GM03348 (cell line): ENCODE results near the gene LEMD2.
A peak's percentile ranks its signal among the peaks of the same experiment; 100 is the strongest.
"Not testable (repeated sequence)": the region's sequence is repeated elsewhere in the genome, so short reads cannot be mapped to it uniquely, and the experiment has no call there.

Experiments used
- DNase-seq: peaks from one replicate; pipeline ENCODE4 v3.0.0; 2012; ENCODE audit warnings: low spot score

LEMD2 gene

DNA sequence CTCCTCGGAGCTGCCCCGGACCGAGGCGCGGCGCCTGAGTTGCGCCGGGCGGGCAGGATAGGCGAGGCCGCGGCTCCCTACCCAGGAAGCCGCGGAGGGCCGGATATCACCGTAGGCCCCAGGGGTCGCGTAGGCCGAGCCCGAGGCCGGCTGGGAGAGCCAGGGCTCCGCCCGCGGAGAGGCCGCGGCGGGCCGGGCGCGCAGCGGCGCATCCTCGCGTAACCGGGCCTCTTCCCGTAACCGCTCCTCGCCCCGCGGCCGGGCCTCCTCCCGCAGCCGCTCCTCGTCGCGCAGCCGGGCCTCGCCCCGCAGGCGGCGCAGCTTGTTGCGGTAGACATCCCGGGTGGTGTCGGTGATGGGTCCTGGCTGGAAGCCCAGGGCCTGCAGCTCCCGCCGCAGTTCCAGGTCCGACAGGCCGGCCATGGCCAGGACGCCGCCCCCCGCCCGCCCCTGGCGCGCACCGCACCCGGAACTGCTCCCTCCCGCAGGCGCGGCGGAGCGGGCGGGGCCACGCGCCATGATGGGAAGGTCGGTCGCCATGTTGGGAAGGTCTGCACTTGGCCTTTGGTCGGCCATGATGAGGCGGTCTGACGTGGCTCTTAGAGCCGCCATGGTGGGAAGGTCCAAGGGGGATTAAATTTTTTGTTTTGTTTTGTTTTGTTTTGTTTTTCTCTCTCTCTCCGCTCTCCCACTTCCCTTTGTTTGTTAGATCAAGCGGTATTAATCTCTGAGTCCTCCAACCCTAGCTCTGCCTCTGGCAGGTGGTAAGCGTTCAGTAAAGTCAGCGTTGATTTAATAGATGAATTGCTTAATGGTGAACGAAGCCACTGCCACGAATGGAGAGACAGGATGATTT lies at the start of gene LEMD2:
LEMD2 (minus strand) TSS at position 437 of the 856 bp plus-strand sequence; CDS start at position 423, 14 bp downstream.
- DNase-seq, result peak; percentile 98

DNA sequence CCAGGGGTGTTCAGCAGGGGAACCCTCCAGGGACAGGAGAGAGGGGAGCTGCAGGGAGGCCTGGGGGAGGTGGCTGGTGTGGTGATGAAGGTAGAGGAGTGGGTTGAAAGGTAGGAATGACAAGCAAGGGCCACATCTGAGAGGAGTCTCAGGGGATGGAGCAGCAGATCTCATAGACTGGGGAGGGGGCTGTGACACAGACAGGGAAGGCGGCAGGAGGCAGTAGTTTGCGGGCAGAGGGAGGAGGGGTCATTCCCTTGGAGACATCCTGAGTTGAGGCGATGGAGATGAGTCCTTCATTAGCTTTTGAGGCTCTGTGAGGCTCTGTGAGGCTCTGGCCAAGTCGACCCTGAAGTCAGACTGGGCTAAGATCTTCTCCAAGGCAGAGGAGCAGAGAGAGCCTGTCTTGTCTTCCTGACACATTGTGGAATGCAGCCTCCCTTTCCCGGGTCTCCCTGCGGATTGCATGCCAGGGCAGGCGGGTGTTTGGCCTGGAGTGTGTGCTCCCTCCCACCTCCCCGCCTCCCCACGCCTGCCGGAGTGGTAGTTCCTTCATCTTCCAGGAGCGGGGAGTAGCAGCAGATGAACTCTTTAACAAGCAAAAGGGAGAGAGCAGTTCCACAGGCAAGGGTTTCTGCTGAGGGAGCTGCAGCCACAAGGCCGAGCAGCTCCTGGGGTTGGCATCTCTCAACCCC lies 49.2 kb upstream of the LEMD2 start:
- peak; percentile 85 for DNase-seq

DNA sequence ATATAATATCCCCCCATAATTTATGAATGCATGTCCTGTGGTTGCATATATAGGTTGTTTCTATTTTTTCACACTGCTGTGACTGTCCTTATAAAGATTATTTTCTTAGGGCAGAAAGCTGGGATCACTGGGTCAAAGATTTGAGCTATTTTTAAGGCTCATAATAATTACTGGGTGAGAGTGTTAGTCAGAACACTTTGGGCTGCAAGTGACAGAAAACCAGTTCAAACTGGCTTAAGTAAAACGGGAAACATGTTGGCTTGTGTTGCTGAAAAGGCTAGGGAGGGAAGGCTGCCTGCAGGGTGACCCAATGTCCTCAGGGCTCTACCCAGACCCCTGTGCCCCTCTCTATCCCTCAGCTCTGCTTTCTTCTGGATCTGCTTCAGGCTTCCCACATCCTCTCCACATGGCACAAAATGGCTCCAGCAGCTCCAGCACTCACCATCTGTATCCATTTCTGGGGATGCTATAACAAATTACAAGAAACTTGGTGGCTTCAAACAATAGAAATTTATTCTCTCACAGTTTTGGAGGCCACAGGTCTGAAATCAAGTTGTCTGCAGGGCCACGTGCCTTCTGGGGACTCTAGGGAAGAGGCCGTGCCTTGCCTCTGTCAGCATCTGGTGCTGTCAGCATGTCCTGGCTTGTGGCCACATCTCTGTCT lies 48.0 kb upstream of the LEMD2 start:
- no peak for DNase-seq

DNA sequence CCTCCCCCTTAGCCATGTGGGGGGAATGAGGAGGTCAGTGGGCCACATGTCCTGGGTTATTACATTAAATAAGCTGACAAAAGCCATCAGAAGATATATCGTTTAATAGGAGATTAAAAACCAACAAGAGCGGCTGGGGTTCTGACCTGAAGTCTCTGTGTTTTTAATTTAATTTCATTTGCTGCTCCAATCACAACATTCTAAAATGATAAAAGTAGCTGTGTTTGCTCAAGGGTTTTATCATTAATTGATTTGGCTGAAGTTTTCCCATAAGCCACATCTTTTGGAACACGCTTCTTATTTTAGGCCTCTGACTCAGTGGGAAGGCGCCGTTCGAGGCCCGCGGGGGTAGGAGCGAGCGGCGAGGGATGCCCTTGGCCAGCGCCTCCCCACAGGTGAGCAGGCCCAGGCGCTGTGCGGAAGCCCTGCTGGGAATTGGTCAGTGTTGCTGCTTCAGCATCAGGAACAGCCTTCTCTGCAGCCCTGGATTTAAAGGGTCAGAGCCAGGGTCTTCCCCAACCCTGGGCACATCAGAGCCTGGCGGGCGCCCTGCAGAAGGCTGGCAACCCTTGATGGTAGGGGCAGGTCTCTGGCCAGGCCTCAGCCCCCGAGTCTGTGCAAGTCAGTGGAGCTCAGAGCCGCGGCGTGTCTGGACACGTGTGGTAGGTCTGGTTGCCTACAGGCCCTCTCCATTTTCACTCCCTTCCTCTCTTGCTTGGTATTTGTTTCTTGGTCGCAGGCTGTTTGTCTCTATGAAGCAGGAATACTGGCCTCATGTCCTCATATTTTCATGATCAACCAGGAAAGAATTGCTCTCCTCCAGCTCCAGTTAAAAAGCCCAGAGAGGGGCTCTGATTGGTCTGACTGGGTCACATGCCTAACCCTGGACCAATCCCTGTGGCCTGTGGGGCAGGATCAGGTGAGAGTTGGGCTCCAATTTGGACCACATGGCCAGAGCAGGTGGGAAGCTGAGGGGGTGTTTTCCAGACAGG lies 45.8 kb upstream of the LEMD2 start:
- no peak for DNase-seq

DNA sequence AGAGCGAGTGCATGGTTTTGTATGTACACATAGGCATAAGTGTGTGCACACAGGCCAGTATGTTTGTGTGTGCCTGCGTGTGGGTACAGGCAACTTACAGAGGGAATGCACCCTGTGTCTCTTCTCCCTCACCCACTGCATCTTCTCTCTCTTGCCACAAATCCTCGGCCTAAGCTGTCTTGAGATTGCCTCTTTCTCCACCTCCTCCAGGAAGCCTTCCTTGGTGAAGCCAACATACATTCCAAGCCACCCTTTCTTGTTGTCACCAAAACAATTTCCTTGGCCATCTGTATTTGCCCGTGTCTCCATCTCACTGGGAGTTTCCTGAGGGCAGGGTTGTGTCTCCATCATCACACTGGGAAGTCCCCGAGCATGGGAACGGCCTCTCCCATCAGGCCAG lies 44.7 kb upstream of the LEMD2 start:
- DNase-seq, result no peak

DNA sequence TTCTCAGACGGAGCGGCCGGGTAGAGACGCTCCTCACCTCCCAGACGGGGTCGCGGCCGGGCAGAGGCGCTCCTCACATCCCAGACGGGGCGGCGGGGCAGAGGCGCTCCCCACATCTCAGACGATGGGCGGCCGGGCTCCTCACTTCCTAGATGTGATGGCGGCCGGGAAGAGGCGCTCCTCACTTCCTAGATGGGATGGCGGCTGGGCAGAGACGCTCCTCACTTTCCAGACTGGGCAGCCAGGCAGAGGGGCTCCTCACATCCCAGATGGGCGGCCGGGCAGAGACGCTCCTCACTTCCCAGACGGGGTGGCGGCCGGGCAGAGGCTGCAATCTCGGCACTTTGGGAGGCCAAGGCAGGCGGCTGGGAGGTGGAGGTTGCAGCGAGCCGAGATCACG lies 43.9 kb upstream of the LEMD2 start:
- DNase-seq, result not testable (repeated sequence)

DNA sequence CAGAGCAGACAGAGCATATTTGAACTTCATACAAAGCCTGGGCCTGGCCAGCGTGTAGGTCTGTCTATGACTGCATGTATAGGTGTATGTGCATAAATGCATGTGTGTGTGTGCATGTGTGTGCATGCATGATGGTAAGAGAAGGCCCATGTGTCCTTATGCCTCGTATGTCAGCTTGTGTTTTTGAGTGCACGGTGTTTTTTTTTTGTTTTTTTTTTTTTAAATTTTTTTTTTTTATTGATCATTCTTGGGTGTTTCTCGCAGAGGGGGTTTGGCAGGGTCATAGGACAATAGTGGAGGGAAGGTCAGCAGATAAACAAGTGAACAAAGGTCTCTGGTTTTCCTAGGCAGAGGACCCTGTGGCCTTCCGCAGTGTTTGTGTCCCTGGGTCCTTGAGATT lies 42.8 kb upstream of the LEMD2 start:
- DNase-seq, result not testable (repeated sequence)

DNA sequence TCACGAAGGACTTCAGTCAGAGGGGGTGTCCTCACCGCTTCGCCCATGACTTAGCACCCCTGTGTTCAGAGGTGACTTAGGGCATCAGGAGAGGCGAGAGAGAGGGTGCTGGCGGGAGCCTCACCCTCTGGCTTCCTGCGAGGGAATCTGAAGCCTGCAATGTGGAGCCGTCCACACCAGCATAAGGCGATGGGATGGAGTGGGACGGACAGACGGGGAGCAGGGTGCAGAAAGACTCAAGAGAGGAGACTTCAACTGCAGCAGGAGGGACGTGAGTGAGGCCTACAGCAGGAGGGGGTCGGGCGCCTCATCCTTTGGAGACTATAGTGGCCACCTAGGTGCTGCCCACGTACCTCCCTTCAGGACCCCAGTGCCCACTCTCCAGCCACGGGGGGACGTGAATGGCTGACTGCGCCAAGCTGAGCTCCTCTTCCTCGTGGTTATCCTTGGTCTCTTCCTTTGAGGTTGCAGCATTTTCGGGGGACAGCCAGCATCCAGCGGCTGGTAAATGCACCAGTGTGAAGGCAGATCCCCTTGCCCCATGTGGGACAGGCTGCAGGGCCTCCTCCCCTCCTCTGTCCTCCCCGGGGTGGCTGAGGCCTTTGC lies 41.8 kb upstream of the LEMD2 start:
- no peak for DNase-seq

DNA sequence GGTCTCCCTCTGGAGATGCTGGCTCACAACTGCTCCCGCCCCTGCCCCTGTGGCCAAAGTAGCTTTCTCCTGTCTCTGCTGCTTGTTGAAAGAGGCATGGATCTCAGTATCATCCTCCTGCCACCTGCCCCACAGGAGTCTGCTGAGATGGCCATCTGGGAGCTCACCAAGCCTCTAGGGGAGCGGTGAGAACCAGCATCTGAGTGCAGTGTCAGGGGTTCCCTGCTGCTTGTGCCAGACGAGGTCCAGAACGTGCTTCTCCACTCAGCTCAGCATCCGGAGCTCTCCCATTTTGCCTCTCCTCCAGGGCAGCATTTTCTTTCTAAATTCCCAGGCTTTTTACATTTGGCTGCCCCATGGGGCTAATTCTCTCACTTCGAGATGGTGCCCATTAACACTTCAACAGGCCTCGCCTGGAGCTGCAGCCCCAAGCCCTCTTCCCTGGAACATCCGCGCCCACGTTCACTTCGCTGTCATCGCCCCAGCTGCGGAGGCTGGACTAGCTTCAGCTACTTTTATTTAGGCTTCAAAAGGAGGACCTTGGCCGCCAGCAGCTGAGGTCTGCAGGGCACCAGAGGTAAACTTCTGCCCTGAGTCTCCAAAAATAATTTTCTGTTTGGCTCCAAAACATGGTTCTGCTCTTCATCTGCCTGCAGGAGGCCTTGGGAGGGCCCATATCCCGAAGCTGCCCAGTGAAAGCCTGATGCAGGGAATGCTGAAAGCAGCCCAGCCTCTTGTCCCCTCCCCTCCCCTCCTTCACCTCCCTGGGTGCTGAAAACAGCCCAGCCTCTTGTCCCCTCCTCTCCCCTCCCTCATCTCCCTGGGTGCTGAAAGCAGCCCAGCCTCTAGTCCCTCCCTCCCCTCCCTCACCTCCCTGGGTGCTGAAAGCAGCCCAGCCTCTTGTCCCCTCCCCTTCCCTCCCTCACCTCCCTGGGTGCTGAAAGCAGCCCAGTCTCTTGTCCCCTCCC lies 40.1 kb upstream of the LEMD2 start:
- DNase-seq, result no peak

DNA sequence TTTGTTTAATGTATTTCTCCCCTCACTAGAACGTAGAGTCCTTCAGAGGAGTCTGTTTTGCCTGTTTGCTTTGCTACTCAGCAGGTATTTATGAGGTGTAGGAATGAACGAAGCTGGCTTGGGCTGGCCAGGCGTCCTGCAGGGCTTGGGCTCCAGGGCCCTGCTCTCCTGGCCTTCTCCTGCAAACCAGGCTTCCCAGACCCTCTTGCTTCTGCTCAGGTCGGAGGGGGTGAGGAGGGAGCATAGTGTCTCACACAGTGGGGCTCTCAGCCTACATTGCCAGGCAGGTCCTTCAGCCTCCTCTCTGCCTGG lies 39.5 kb upstream of the LEMD2 start:
- no peak for DNase-seq

DNA sequence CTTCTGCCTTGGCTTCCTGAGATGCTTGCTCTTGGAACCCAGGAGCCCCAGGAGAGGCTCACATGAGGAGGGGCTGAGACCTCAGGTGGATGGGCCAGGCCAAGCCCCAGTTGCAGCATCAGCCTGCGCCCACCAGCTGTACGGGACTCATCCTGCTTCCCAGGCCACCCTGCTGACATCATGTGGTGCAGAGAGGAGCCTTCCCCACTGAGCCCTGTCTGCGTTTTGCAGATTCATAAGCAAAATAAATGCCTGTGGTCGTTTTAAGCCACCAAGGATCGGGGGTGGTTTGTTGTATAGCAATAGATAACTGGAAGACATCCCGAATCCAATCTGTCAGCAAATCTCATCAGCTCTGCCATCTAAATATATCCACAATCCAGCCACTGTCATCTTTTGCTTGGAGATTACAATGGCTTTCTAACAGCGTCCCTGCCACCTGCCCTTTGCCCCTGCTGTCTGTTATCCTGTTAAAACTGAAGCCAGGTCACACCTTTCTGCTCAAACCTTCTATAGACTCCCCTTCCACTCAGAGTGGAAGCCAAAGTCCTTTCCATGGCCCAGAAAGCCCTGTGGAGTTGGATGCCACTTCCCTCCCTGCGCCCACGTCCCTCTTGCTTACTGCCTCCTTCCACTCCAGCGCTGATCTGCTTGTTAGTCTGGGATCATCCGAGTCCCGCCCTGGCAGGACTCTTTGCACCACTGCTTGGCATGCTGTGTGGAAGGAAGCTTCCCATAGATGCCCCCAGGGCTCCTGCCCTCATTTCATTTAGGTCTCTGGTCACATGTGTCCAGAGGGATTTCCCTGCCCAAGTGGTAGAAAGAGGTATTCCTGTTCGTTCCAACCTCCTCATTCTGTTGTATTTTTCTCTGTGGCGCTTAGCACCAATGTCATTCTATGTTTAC lies 38.9 kb upstream of the LEMD2 start:
- DNase-seq, result no peak

DNA sequence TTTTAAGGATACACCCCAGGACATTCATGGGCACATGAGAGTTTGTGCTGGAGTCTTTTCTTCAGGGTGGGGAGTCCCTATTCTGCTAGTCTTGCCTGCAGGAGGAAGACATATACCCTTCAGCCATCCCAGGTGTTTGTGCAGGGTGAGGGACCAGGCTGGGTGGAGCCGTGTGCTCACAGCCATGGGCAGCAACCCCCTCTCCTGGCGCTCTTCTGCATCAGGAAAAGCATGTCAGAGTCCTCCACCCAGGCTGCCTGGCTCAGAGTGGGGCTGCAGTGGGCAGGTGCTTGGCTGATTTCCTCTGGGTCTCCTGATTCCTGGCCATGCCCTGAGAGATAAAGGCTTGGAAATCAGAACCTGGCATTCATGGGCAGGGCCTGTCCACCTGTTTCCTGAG lies 37.6 kb upstream of the LEMD2 start:
- no peak for DNase-seq

DNA sequence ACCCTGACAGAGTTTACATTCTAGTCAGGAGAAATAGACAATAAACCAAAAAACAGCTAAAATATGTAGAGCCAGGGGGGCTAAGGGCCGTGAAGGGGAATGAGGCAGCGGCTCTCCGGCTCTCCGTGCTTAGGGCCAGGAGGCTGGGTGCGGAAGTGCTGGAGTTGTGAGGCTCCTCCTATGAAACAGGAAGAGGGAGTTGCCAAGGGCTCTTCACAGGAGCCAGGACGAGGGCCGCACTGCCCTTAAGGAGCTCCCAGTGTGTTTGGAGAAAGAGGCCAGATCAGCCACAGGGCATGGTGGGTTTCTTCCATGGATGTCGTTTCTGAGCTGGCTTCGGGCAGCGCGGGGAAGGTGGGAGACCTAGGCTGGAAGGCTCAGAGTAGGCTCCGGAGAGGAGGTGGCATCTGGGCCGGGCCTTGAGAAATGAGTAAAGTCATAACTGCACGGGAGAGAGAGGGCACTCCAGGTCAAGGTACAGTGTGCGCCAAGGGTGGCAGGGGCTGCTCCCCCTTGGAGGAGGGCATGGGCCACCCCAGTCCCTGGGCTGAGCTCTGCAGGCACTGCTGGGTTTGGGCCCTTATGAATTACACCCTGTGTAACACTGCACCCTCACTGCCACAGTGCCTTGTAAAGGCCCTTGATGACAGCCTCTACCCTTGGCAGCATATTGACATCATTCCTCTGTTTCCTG lies 35.7 kb upstream of the LEMD2 start:
- DNase-seq, result no peak

DNA sequence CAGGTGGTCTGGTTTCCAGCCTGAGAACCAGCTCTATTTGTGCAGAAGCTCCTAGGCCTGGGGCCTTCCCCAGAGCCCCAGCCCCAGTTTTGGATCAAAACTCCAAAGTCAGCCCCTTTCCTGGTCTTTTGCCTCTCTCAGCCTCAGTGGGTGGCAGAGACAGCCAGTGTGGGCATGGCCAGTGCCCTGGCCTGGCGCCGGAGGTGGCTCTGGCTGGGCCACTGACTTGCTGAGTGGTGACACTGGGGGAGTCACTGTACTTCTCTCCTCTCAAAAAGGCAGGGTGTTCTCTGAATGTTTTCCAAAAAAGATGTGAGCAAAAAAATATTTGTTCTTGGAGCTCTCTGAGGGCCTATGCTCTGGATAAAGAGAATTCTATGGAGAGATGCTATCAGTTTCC lies 34.9 kb upstream of the LEMD2 start:
- no peak for DNase-seq

DNA sequence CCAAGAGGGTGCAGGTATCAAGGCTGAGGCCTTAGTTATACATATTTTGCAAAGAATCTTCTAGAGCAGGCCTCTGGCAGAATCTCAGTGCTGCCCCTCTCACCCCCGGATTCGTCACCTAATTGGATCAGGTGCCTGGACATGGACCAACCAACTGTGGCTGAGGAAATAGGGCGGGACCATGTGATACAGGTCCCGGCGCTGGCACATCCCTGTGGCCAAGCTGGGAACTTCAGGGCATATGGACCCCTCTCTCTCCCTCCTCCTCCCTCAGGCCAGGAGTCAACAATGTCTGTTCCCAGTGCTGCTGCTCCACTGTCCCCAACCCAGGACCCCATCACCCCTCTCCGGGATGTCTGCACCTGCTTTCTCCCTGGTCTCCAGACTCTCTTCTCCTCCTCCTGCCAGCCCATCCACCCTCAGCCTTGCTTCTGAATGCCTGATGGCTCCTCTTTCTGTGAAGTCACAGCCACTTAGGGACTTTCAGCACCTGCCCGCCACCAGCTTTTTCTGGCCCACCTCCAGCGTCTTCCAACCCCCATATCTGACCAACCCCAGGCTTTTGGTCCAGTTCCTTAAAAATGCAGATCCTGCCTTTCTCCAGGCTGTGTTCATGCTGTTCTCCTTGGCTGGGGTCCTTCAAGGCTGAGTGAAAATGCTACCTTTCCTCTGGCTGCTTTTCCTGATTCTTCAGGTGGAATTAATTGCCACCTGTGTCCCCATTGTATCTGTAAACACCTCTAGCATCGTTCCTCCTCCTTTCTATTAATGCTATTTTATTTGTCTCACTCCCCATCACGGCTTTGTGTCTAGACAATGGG lies 33.9 kb upstream of the LEMD2 start:
- peak; percentile 43 for DNase-seq

DNA sequence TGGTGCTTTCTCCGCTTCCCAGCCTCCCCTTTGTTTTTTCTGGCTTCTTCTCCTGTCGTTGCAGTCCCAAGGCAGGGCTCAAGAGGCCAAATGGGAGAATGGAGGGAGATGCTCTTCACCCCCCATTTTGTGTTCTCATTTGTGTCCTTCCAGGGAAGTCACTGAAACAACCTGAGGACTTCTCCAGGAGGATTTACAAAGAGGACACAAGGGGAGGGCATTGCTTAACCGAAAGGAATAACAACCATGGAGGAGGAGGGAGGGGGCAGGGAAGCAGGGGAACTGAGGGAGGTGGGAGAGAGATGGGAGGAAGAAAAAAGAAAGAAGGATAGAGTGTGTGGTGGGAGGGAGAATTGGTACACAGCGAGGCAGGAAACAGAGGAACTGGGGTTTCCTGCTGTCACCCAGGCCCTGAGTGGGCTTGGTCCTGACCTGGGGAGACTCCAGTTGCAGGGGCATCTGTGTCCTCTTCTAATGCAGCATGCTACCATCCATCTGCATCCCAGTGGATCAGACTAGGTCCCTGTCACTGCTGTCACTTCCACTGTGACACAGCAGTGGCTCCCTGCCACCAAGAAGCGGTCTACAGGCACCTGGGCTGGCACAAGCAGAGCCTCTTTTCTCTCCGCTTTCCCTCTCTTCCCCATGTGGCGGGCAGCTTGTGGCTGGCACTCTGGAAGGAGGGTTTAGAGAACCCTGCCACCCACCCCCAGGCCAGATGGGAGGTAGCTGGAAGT lies 32.0 kb upstream of the LEMD2 start:
- no peak for DNase-seq

DNA sequence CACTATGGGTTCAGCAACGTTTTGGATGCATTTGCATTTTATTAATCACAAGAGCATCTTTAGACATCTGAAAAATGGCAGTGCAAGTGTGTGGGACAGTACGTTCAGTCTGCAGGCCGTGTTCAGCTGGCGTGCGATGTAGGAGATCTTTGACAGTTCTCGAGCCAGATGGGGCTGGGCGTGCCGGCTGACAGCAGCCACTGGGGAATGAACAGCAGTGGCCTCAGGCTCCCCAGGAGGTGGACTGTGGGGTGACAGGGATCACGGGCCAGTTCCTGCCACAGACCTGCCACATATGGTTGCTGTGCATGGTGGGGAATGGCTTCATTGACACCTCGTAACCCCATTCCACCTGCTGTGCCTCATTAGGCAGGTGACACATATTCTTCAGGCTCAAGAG lies 31.3 kb upstream of the LEMD2 start:
- DNase-seq, result no peak
